DMS 273 (cell line): Measurements from ENCODE around the gene SERPINB6.

Experiments used
- DNase-seq: peaks from one replicate; lab custom pipeline; 2025; ENCODE audit not compliant: unreplicated experiment; lab: John Stamatoyannopoulos, UW

The SERPINB6 gene

GRCh38 chr6:2999618-3000557 lies 28.5 kb upstream of the SERPINB6 start, which contains the start of gene NQO2:
TSS of gene NQO2 (plus strand) at chr6:2999894. CDS start at chr6:3006553, 6,659 bp downstream.
- DNase-seq, result peak; percentile 93

- no peak for DNase-seq
These were observed 27.7 kb upstream of the SERPINB6 start for GRCh38 chr6:2998998-2999617.

GRCh38 chr6:2998249-2998997 lies 27.1 kb upstream of the SERPINB6 start:
- peak; percentile 53 for DNase-seq

- DNase-seq, result no peak
These were observed 22.5 kb upstream of the SERPINB6 start for GRCh38 chr6:2993755-2994317.

- no peak for DNase-seq
These were observed 21.1 kb upstream of the SERPINB6 start for GRCh38 chr6:2992330-2992979.

GRCh38 chr6:2990932-2991506 lies 19.7 kb upstream of the SERPINB6 start:
- no peak for DNase-seq

- DNase-seq, result peak; percentile 59
These were observed 19.0 kb upstream of the SERPINB6 start for GRCh38 chr6:2990248-2990931.

GRCh38 chr6:2989332-2990247 lies 18.2 kb upstream of the SERPINB6 start:
- peak; percentile 98 for DNase-seq

- peak; percentile 93 for DNase-seq
These were observed 17.3 kb upstream of the SERPINB6 start for GRCh38 chr6:2988426-2989331.

- peak; percentile 40 for DNase-seq
These were observed 16.7 kb upstream of the SERPINB6 start for GRCh38 chr6:2988094-2988425.

GRCh38 chr6:2986722-2987221 lies 15.4 kb upstream of the SERPINB6 start:
- DNase-seq, result peak; percentile 21

- DNase-seq, result no peak
These were observed 13.5 kb upstream of the SERPINB6 start for GRCh38 chr6:2984738-2985406.

GRCh38 chr6:2982426-2983117 lies 11.2 kb upstream of the SERPINB6 start:
- no peak for DNase-seq

GRCh38 chr6:2980465-2980855 lies 9.1 kb upstream of the SERPINB6 start:
- no peak for DNase-seq

- peak; percentile 20 for DNase-seq
These were observed 8.6 kb upstream of the SERPINB6 start for GRCh38 chr6:2979819-2980464.

- DNase-seq, result no peak
These were observed 7.6 kb upstream of the SERPINB6 start for GRCh38 chr6:2978923-2979322.
